ENCODE data around the gene ACP2.

ACP2 gene

DNA sequence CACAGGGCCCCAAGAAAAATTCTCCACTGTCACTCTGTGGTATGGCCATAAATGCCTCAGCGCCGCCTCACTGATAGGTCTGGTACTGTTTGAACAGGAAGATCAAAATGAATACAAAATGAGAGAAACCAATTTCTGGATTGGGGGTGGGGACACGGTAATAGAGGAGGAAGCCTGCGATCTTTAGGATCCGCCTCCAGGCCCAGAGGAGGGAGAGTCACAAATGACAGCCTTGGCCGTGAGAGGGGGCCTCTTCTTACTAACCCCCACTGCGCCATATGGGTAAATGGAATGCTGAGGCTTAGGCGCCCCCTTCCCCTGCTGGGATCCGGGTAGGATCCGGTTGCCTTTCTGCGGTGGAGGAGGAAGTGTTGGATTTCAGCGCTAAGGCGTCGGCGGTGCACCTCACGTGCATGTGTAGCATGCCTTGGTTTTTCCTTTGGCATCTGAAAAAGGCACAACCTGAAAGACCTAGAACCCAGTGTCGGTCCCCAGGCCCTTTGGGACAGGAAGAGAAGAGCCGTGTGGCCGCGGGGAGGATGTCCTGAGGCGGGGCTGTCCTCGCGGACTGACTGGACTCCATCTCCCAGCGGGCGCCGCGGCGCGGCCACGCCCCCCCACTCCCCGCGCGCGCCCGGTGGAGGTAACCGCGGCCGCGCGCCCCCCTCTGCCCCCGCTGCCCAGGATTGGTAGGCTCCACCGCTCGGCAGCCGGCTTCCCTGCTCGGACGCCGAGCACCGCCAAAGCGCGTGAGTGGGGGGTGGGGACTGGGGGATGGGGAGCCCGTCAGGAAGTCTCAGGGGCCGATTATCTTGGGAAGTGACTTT is 20.6 kb upstream of the ACP2 start:
- DNase-seq (ENCODE audit: low read depth), result peak; percentile 68

DNA sequence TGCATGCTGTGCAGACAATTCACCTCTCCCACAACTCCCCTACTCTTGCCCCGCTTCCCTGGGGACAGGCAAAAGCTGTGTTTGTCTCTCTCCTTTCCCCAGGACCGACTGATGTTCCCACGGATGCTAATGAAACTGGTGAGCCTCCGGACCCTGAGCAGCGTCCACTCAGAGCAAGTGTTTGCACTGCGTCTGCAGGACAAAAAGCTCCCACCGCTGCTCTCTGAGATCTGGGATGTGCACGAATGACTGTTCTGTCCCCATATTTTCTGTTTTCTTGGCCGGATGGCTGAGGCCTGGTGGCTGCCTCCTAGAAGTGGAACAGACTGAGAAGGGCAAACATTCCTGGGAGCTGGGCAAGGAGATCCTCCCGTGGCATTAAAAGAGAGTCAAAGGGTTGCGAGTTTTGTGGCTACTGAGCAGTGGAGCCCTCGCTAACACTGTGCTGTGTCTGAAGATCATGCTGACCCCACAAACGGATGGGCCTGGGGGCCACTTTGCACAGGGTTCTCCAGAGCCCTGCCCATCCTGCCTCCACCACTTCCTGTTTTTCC is 19.9 kb upstream of the ACP2 start:
- no peak for DNase-seq (ENCODE audit: low read depth)

DNA sequence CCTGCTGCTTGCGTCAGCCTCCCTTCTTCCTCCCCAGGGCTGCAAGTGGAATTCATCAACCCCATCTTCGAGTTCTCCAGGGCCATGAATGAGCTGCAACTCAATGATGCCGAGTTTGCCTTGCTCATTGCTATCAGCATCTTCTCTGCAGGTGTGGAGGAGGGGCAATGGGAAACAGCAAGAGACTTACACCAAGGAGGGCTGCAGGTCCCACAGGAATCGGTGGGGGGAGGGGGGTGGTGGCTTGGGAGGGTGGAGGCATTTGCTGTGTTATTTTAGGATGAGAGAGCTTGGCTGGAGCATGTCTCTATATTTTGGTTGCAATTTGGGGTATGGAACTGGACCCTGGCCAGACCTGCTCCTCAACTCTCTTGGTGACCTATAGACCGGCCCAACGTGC is 19.3 kb upstream of the ACP2 start:
- DNase-seq (ENCODE audit: low read depth), result no peak

DNA sequence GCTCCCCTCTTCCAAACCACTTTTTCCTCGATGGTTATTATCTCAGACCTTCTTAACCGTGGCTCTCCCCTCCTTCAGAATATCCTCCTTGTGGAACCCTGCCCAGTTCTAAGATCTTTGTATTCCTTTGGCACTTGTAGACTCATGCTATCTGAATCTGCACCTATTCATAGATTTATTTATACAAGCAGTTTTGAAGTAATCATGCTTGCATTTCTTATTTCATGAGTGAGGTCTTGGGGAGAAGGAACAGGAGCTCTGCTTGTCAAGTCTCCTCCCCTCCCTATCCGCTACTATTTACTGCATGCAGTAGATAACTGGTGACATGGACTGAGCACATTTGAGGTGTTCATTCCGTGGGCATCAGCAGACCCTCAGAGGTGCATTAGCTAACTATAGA is 15.9 kb upstream of the ACP2 start:
- no peak for DNase-seq (ENCODE audit: low read depth)

DNA sequence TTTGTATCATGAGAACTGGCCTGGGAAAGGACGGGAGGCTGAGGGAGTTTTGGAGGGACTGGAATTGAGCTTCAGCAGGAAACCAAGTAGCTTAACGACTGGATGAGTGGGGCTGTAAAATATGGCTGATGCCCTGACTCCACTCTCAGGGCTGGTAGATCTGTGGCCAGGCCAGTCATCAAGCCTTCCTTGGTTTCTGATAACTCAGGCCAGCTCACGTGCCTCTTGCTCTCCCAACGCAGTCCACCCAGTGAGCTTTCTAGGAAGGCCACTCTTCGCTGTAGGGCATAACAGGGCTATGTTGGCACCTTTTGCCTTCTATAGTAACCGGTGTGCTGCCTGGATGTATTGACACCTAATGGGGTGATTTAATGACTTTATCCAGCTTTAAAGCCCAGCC is 15.5 kb upstream of the ACP2 start:
- DNase-seq (ENCODE audit: low read depth), result no peak

DNA sequence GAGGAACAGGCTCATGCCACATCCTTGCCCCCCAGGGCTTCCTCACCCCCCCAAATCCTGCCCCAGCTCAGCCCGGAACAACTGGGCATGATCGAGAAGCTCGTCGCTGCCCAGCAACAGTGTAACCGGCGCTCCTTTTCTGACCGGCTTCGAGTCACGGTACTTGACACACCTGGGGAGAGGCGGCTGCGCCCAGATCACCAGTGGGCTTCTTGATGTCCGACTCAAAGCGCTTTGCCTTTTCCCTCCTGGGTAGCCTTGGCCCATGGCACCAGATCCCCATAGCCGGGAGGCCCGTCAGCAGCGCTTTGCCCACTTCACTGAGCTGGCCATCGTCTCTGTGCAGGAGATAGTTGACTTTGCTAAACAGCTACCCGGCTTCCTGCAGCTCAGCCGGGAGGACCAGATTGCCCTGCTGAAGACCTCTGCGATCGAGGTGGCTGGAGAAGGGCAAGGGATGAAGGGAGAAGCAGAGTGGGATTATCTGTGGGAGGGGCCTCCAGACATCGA is 12.7 kb upstream of the ACP2 start:
- DNase-seq (ENCODE audit: low read depth), result no peak

DNA sequence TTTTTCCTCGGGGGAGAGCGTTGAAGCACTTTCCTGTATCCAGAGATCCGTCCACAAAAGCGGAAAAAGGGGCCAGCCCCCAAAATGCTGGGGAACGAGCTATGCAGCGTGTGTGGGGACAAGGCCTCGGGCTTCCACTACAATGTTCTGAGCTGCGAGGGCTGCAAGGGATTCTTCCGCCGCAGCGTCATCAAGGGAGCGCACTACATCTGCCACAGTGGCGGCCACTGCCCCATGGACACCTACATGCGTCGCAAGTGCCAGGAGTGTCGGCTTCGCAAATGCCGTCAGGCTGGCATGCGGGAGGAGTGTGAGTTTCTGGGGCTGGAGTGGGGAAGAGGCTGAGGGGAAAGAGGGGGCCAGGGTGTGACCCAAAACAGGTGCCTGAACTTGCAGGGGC is 11.8 kb upstream of the ACP2 start:
- DNase-seq (ENCODE audit: low read depth), result no peak

DNA sequence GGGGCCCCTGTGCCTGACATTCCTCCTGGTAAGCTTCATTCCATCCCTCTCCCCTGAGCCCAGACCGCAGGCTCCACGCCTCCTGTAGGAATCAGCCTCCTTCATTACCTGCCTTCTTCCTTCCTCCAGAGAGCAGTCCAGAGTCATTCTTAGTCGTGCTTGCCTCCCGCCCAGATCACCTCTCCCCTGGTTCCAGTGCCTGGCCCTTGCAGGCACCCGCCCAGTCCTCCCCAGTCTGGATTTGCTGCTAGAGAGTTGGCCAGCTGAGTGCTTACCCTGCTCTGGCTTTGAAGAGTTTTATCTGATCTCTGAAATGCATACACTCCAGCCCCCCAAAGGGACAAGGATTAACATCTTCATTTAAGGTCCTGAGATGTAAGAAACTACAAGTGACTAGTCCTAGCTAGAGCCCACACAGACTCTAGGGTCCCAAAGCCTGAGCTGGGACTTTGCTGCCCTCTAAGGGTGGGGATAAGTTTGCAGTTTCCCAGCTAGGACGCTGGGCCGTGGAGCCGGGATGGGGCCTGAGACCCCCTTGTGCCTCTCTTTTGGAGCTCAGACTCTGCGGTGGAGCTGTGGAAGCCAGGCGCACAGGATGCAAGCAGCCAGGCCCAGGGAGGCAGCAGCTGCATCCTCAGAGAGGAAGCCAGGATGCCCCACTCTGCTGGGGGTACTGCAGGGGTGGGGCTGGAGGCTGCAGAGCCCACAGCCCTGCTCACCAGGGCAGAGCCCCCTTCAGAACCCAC is 10.8 kb upstream of the ACP2 start:
- DNase-seq (ENCODE audit: low read depth), result no peak

DNA sequence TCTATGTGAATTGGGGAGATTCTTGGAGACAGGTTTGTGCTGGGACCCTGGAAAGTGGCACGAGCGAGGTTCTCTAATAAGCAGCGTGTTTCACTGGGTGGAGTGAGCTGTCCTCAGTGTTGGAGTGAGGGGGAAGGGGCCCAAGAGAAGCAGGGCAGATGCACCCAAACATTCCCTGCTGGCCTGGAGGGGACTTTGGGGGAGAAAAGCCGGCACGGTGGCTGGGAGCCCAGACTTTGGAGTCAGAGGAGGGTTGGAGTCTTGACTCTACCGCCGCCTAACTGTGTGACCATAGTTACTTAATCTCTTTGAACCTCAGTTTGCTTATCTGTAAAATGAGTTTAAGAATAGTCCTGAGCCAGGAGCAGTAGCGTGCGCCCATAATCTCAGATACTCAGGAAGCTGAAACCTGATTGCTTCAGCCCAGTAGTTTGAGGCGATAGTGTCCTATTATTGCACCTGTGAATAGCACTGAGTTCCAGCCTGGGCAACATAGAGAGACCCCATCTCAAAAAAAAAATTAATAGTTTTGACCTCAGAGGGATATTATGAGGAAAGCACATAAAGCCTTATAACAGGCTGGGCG is 9.8 kb upstream of the ACP2 start:
- no peak for DNase-seq (ENCODE audit: low read depth)

DNA sequence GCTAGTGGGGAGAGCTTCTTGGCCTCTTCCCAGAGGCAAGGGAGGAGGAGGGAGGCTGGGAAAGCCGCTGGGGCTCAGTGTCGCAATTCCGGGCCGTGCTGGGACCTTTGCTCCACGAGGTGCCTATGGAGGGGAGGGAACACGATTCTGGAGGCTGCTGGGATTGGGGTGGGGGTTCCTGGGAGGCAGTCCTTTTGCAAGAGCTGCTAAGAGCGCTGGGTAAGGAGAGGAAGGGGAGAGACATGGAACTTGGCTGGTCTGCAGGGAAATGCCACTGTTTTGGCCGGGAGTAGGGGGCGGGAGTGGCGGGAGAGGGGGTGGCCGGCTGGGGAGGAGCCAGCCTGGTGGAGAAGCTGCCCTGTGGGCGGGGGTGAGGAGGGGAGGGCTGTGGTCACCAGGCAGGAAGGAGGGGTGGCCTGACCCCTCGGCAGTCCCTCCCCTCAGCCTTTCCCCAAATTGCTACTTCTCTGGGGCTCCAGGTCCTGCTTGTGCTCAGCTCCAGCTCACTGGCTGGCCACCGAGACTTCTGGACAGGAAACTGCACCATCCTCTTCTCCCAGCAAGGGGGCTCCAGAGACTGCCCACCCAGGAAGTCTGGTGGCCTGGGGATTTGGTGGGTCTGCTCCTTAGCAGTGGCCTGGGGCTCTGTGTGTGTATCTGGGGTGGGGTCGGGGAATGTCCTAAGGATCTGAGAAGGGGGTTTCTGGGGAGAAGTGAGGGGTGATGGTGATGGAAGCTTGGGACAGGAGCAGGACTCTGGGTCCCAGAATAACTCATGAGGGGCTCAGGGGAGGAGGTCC is 9.1 kb upstream of the ACP2 start, which contains the start of gene NR1H3:
Gene NR1H3 (plus strand): TSS at position 480 of the 800 bp plus-strand sequence. CDS start 1,221 bp downstream, outside the sequence.
- peak; percentile 64 for DNase-seq (ENCODE audit: low read depth)

DNA sequence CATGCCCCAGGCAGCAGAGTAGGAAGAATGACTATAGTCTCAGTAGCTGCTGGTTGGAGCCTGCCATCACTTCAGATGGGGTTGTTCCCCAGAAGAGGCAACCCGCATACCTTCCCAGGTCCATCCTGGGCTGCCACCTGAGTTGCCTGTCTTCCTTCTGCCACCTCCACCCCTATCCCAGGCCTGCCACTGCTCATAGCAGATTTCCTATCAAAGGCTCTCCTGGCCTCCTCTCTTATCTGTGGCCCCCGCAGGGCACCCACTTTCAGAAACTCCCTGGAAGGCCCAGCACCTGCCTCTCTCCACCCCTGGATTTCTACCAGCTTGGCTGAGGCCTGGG is 8.5 kb upstream of the ACP2 start:
- no peak for DNase-seq (ENCODE audit: low read depth)

DNA sequence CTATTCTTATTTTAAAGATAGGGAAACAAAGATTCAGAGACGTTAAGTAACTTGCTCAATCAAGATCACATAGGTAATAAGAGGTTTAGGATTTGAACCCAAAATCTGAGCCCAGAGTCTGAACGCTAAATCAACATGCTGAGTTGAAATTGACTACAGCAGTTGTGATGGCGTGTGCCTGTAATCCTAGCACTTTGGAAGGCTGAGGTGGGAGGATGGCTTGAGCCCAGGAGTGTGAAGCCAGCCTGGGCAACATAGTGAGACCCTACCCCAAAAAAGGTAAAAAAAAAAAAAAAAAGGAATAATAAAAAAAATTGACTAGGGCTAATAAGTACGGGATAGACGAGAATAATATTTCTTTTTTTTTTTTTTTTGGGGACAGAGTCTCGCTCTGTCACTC is 7.8 kb upstream of the ACP2 start:
- DNase-seq (ENCODE audit: low read depth), result no peak

DNA sequence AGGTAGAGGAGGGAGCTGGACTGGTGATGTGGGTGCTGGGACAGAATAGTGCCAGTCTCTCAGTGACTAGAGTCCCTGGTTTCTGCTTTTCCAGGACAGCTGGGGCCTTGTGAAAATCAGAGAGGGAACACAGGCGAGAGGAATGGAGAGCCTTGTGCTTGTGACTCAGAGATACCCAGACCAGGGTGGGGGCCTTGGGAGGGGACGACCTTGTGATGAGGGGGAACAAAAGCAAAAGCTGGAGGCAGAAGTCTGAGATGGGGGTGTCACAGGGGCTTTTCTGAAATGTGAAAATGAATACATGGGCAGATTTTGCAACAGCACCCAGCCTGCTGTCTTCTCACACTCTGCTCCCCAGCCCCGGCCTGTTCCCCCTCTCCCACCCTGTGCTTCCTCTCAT is 5.8 kb upstream of the ACP2 start:
- DNase-seq (ENCODE audit: low read depth), result no peak

DNA sequence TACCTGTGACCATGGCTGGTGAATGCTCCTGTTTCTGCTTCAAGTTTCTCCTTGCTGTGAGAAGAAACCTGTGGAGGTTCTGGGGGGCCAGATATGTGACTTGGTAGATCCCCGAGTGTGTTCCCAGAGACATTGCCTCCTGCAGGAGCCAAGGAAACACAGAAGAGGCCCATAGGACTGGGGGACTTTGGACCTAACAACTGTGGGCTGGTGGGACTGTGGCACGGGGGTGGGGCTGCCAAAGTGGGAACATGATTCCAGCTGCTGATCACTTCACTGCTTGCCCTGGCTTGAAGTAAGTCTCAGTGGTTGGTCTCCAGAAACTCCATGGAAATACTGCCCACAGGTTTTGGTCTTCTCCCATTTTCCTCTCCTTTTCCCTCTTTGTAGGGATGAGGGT is 5.0 kb upstream of the ACP2 start:
- no peak for DNase-seq (ENCODE audit: low read depth)

DNA sequence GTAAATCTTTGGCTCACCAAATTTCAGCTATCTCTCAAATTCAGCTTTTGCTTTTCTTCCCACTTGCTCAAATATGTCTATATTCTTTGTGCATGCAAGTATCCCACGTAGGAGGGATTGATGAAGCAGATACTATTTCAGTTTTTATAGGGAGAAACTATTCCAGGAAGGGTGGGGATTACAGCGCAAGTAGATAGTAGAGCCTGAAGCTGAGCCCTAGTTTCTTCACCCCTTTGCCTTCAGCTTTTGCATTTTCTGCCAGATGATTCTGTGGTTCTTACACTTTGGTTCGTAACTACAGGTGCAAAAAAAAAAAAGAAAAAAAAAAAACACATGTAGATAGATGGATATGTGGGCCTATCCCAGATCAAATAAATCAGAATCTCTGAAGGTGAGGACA is 3.1 kb upstream of the ACP2 start:
- no peak for DNase-seq (ENCODE audit: low read depth)

DNA sequence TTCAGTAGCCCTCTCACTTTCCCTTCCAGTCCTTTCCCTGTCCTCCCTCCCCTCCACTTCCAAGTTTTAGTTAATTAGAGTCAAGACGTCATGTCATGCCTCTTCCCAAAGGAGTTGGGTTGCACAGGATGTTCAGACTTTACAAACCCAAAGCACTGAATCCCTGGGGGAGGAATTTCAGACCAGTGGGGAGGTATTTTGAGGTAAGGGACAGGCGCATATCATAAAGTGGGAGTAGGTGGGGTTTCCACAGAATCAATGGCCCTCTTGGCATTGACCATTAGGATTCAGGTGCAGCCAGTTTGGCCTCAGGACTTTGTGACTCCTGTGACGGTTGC is 733 bp upstream of the ACP2 start:
- DNase-seq (ENCODE audit: low read depth), result no peak

DNA sequence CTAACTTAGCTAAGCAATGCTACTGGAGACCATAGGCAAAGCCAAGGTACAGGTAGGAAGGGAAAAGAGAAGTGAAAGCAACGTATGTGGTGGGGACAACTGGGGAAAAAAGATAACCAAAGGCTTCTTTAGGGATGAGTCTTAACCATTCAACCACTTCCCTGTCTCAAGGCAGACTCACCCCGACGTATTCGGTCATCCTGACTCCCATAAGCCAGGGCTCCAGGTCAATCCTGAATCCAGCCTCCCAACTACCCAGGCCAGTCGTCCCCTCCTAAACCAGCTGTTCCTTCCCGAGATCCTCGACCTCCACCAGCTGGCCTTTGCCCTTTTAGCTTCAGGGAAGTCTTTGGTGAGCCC is 330 bp downstream of the ACP2 start:
- no peak for DNase-seq (ENCODE audit: low read depth)

DNA sequence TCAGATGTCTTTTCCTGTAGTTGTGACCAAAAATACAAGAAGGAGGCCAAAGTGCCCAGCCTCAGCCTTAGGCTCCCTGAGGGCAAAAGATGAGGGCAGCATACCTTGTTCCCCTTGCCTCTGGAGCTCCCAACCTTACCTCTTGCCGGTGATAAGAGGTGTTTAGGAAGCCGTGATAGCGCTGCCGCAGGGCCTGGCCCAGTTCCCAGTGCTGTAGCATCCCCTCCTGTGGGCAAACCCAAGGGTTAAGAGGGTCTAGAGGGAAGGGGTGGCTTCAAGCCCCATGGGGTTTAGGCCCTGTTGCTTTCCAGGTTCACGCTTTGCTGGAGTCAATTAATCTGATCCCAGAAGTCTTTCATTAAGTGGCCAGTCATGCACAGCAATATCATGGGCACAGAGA is 1.1 kb downstream of the ACP2 start:
- no peak for DNase-seq (ENCODE audit: low read depth)

DNA sequence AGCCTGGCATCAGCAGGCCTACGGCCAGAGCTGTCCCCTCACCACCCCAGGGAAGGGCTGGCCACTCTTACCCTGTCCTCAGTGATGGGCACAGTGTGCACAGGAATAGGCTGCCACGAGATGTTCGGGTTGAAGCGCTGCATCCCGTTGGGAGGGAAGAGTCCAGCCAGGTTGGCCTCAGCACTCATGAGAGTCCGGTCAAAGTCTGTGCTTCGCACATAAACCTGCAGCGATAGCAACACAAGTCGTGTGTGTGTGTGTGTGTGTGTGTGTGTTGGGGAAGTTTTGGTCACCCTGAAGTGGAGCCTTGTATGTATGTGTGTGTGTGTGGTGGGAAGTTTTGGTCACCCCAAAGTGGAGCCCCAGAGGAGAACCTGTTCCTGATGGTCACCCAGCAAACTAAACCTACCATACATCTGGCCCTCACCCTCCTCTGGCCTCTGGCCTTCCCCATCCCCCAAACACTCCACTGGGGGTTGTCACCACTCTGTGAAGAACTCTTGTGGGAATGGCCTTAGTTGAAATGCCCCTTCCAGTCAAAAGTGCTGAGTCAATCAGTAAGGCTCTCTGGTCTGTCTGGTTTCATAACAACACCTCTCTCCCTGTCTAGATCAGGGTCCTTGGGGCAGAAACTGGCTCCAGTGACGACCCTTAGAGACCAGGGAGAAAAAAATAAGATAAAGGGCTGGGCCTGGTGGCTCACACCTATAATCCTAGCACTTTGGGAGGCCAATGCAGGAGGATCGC is 2.8 kb downstream of the ACP2 start:
- DNase-seq (ENCODE audit: low read depth), result no peak

DNA sequence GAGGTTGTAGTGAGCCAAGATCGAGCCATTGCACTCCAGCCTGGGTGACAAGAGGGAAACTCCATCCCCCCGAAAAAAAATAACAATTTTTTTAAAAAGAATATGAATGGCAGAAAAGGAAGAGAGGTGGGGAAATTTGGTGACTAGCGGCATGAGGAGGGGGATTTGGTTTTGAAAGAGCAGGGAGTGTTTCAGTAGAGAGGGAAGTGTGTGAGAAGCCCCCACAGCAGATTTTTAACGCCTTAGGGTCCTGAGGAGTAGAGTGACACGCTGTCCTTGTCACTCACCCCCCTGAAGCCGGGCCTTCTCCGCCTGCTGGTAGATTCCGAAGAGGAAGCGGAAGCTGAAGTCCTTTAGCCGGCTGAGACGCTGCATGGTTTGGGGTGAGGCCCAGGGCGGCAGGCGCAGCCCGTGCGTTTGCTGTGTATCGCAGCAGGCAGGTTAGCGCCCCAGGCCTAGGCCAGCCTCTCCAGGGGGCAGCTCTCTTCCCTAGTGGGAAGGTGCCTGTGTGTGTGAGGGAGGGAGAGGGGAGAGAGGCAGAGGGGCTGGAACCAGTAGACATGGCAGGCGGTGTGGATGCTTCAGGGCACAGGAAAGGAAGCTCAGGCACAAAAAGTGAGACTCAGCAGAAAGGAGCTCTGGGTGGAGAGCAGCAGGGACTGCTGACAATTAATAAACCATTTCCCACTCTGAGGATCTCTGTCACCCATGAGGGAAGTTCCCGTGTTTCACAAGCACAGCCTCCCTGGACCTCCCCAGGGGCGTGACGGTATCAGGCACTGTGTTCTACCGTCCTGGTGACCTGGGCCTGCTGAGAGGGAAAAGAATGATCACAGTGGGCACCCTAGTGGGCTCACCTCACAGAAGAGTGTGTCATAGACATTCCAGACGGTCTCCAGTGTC is 3.9 kb downstream of the ACP2 start:
- no peak for DNase-seq (ENCODE audit: low read depth)

Data from fibroblast of the conjunctiva (primary cell).